Esophagus muscularis mucosa (tissue), 4 donors: ENCODE measurements around the gene CEP89.
"Not testable (repeated sequence)": the region's sequence is repeated elsewhere in the genome, so short reads cannot be mapped to it uniquely, and the experiment has no call there.

ENCODE experiments used
- EP300 ChIP-seq: sonication (generic); formaldehyde crosslinking; IDR thresholded peaks from one replicate; pipeline ENCODE4 v1.6.1; 2017; ENCODE audit warnings: antibody characterized with exemption
- POLR2A ChIP-seq: fragments of 450-650 bp; IDR thresholded peaks from one replicate; pipeline ENCODE4 v1.6.1; 2017; ENCODE audit warnings: antibody characterized with exemption, moderate library complexity, mild to moderate bottlenecking, low read depth
- TF ChIP-seq, protein P1 (sequence below), 3 experiments: fragments of 200-600 bp in 2 of 3; fragments of 450-650 bp in 1 of 3; sonication (generic) in 2 of 3; IDR thresholded peaks; one replicate each; pipeline ENCODE4 v1.5.1; 2017 to 2019; ENCODE audit warnings: antibody characterized with exemption in 3 of 3, mild to moderate bottlenecking in 2 of 3, moderate library complexity in 1 of 3

DNA sequence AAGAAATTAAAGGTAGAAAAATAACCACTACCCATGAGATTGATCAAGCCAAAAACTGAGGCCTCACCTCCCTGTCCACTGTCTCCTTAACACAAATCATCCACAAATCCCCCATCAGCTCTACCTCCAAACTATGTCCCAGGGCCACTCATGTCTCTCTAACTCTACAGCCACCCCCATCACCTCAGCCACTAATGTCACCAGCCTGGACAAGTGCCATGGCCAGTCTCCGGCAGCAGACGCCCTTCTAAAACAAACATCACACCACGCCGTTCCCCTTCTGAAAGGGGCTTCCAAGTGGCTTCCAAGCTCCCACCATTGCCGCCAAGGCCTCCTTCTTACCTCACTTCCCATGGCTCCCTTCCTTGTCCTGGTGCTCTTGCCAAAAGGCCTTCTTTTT lies 16.5 kb upstream of the CEP89 start:
- TF ChIP-seq, protein P1, sequence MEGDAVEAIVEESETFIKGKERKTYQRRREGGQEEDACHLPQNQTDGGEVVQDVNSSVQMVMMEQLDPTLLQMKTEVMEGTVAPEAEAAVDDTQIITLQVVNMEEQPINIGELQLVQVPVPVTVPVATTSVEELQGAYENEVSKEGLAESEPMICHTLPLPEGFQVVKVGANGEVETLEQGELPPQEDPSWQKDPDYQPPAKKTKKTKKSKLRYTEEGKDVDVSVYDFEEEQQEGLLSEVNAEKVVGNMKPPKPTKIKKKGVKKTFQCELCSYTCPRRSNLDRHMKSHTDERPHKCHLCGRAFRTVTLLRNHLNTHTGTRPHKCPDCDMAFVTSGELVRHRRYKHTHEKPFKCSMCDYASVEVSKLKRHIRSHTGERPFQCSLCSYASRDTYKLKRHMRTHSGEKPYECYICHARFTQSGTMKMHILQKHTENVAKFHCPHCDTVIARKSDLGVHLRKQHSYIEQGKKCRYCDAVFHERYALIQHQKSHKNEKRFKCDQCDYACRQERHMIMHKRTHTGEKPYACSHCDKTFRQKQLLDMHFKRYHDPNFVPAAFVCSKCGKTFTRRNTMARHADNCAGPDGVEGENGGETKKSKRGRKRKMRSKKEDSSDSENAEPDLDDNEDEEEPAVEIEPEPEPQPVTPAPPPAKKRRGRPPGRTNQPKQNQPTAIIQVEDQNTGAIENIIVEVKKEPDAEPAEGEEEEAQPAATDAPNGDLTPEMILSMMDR (IDR thresholded peaks at IDR 0.05), result not testable (repeated sequence)
- TF ChIP-seq POLR2A, EP300: not testable (repeated sequence)
